ENCODE data around the gene KLHL28.
"Not testable (repeated sequence)": the region's sequence is repeated elsewhere in the genome, so short reads cannot be mapped to it uniquely, and the experiment has no call there.

GRCh38 chr14:44891726-44892372 is 69.9 kb downstream of the KLHL28 start:
- TF ChIP-seq, protein P1, sequence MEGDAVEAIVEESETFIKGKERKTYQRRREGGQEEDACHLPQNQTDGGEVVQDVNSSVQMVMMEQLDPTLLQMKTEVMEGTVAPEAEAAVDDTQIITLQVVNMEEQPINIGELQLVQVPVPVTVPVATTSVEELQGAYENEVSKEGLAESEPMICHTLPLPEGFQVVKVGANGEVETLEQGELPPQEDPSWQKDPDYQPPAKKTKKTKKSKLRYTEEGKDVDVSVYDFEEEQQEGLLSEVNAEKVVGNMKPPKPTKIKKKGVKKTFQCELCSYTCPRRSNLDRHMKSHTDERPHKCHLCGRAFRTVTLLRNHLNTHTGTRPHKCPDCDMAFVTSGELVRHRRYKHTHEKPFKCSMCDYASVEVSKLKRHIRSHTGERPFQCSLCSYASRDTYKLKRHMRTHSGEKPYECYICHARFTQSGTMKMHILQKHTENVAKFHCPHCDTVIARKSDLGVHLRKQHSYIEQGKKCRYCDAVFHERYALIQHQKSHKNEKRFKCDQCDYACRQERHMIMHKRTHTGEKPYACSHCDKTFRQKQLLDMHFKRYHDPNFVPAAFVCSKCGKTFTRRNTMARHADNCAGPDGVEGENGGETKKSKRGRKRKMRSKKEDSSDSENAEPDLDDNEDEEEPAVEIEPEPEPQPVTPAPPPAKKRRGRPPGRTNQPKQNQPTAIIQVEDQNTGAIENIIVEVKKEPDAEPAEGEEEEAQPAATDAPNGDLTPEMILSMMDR (conservative IDR thresholded peaks at IDR 0.05; ENCODE audit: low read length), result not testable (repeated sequence)
- TF ChIP-seq EZH2phosphoT487 (IDR thresholded peaks at IDR 0.05; ENCODE audit: borderline replicate concordance), result not testable (repeated sequence)

All from Loucy (cell line).